ENCODE measurements around the gene PAK1IP1.
"Not testable (repeated sequence)": the region's sequence is repeated elsewhere in the genome, so short reads cannot be mapped to it uniquely, and the experiment has no call there.

Gene PAK1IP1, protein sequence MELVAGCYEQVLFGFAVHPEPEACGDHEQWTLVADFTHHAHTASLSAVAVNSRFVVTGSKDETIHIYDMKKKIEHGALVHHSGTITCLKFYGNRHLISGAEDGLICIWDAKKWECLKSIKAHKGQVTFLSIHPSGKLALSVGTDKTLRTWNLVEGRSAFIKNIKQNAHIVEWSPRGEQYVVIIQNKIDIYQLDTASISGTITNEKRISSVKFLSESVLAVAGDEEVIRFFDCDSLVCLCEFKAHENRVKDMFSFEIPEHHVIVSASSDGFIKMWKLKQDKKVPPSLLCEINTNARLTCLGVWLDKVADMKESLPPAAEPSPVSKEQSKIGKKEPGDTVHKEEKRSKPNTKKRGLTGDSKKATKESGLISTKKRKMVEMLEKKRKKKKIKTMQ

GRCh38 chr6:10694302-10695085 lies at the start of gene PAK1IP1, which contains the start of gene C6orf52:
TSS of gene PAK1IP1 (plus strand) at chr6:10694972. CDS start at chr6:10694986, 14 bp downstream.
TSS of gene C6orf52 (minus strand) at chr6:10694616. CDS start at chr6:10687550, 7,066 bp downstream.
- H3K27ac ChIP-seq = peak within 1 kb of the TSS; percentile 87
- TF ChIP-seq CTCF (conservative IDR thresholded peaks at IDR 0.05) = no peak
- TF ChIP-seq ZFX (IDR thresholded peaks at IDR 0.05) = no peak

DNA sequence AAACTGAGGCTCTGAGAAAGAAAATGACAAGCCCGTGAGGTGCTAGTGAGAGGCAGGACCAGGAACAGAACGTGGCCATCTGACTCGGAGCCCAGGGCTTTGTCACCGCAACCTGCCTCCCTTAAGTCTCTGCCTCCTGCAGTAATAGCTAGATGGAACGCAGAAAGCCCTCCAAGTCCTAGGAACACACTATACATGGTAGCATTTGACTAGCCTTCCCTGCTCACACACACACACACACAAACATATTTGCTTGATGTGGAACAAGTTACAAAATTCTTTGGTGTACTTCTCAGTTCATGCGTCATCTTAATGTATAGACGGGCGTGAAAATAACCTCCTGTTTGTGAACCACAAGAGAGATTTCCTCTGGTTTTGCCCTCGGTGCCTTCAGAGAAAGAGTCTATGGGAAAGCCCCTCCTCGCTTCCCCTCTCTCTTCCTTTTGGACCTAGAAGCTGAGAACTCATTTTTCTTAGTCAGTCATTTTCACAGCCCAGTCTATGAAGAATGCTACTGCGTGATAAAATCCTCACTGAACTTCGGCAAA lies 39.2 kb upstream of the PAK1IP1 start:
- H3K27ac ChIP-seq = no peak overlapping the region
- TF ChIP-seq ZFX (IDR thresholded peaks at IDR 0.05) = no peak
- TF ChIP-seq CTCF (conservative IDR thresholded peaks at IDR 0.05) = no peak

GRCh38 chr6:10658910-10659698 lies 35.7 kb upstream of the PAK1IP1 start:
- no peak for TF ChIP-seq ZFX (IDR thresholded peaks at IDR 0.05)
- no peak for TF ChIP-seq CTCF (conservative IDR thresholded peaks at IDR 0.05)
- H3K27ac ChIP-seq = peak overlapping the region; percentile 12; the same call in 1 of the 2 replicates

DNA sequence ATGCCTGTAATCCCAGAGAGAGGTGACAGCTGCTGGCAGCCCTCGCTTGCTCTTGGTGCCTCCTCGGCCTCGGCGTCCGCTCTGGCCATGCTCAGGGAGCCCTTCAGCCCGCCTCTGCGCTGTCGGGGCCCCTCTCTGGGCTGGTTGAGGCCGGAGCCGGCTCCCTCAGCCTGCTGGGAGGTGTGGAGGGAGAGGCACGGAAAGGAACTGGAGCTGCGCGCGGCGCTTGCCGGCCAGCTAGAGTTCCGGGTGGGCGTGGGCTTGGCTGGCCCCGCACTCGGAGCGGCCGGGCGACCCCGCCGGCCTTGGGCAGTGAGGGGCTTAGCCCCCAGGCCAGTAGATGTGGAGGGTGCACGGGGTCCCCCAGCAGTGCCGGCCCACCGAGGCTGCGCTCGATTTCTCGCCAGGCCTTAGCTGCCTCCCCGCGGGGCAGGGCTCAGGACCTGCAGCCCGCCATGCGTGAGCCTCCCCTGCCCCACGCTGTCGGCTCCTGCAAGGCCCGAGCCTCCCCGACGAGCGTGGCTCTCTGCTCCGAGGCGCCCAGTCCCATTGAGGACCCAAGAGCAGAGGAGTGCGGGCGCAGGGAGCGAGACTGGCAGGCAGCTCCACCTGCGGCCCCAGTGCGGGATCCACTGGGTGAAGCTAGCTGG lies 34.9 kb upstream of the PAK1IP1 start:
- no peak overlapping the region; the same call in 1 of the 2 replicates for H3K27ac ChIP-seq
- TF ChIP-seq CTCF (conservative IDR thresholded peaks at IDR 0.05) (no peak), ZFX (IDR thresholded peaks at IDR 0.05) (no peak)

DNA sequence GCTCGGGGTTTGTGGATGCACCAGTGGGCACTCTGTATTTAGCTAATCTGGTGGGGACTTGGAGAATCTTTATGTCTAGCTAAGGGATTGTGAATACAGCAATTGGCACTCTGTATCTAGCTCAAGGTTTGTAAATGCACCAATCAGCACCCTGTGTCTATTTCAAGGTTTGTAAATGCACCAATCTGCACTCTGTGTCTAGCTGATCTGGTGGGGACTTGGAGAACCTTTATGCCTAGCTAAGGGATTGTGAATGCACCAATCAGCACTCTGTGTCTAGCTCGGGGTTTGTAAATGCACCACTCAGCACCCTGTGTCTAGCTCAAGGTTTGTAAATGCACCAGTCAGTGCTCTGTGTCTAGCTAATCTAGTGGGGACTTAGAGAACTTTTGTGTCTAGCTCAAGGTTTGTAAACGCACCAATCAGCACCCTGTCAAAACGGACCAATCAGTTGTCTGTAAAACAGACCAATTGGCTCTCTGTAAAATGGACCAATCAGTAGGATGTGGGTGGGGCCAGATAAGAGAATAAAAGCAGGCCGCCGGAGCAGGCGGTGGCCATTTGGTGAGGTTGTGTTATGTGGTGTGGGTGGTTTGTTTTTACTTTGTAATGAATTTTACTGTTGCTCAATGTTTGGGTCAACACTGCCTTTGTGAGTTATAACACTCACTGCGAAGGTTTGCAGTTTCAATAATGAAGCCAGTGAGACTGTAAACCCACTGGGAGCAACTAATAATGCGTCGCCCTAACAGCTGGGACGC lies 34.2 kb upstream of the PAK1IP1 start:
- H3K27ac ChIP-seq = not testable (repeated sequence)

DNA sequence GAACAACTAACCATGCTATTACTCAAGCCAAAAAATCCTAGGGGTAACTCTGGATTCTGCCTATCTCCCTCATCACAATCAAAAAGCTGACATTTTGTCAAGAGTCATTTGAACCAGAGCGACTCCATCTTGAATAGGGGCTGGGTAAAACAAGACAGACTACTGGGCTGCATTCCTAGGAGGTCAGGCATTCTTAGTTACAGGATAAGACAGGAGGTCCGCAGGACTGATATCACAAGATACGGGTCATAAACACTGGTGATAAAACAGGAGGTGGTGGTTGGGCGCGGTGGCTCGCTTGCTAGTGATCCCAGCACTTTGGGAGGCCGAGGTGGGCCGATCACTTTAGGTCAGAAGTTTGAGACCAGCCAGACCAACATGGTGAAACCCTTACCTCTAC lies 32.6 kb upstream of the PAK1IP1 start:
- TF ChIP-seq ZFX (IDR thresholded peaks at IDR 0.05) (no peak), CTCF (conservative IDR thresholded peaks at IDR 0.05) (no peak)

More for the DNA sequence above, 32.6 kb upstream of the PAK1IP1 start:
- H3K27ac ChIP-seq = no peak overlapping the region
